ENCODE results near the gene RAP1GAP2. TPM values are rescaled to one million over a fixed set of nuclear protein-coding genes. Genes with fewer than 3 reads are reported as not detected.
"Not testable (repeated sequence)": the region's sequence is repeated elsewhere in the genome, so short reads cannot be mapped to it uniquely, and the experiment has no call there.

RAP1GAP2 gene
- total RNA-seq, 2 experiments from 2014 or later: 0.31 to 0.50 TPM

DNA sequence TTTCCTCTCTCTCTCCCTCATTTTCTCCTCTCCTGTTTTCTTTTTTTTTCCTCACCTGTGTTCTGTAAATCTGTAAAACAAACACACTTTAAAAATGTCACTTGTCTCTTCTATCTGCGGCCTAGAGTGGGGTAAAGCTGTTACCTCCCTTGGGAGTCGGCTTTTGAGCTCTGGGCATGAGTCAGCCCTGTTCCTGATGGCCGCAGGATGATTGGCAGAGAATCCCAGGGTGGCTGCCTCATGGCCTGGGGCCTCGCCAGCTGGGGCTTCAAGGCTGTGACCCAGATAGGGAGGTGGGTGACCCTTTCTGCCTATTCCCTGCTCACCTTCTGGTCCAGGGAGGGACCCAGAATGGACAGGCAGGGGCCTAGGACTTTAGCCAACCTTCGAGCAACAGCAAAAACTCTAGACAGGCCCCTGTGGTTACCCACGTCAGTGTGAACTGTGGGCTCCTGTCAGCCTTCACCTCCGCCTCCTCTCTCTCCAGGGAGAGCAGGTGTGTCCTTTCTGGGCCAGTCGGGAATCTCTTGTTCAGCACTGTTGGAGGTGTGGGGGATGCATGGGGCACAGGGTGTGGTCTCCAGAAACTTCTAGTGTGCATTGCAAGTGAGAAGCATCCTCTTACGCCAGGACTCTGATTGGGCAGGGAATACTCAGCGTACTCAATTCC, 87.4 kb downstream of the RAP1GAP2 start:
- Mint-ChIP-seq H3K36me3 (ENCODE audit: low read depth) (no peaks in the 10 kb centered on the region), H3K4me1 (ENCODE audit: low read depth) (peaks cover 6% of the 10 kb centered on the region), H3K27ac (no peak overlapping the region), H3K27me3 (no peaks in the 10 kb centered on the region), H3K9me3 (no peaks in the 10 kb centered on the region), H3K4me3 (no peak overlapping the region)
- CTCF ChIA-PET: no interaction called here
- TF ChIP-seq, protein P1, sequence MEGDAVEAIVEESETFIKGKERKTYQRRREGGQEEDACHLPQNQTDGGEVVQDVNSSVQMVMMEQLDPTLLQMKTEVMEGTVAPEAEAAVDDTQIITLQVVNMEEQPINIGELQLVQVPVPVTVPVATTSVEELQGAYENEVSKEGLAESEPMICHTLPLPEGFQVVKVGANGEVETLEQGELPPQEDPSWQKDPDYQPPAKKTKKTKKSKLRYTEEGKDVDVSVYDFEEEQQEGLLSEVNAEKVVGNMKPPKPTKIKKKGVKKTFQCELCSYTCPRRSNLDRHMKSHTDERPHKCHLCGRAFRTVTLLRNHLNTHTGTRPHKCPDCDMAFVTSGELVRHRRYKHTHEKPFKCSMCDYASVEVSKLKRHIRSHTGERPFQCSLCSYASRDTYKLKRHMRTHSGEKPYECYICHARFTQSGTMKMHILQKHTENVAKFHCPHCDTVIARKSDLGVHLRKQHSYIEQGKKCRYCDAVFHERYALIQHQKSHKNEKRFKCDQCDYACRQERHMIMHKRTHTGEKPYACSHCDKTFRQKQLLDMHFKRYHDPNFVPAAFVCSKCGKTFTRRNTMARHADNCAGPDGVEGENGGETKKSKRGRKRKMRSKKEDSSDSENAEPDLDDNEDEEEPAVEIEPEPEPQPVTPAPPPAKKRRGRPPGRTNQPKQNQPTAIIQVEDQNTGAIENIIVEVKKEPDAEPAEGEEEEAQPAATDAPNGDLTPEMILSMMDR (IDR thresholded peaks at IDR 0.05): no peak
- intact Hi-C loops (cut with micrococcal nuclease): no loop called here
- POLR2A ChIA-PET: no interaction called here
- ATAC-seq (no peak), DNase-seq (no peak)

DNA sequence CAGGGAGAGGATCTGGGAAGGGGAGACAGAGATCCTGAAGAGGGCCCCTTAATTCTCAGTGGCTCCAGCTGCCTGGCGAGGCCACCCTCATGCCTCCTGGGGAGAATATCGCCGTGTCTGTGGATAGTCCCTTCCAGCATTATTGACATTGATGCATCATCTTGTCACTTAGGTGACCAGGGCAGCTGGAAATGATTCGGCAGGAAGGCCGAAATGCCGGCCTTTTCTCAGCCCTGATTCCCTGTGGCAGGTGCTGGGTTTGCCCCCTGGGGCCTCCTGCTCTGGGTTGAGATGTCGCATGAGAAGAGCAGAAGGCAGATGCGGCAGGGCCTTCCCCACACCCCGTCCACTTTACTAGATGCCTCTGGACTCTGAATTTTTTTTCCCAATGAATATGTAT, 89.5 kb downstream of the RAP1GAP2 start:
- H3K9me3 Mint-ChIP-seq: no peaks in the 10 kb centered on the region
- ChIA-PET CTCF (no interaction called here), POLR2A (no interaction called here)
- ATAC-seq: no peak
- H3K4me1 Mint-ChIP-seq (ENCODE audit: low read depth): no peaks in the 10 kb centered on the region
- no peaks in the 10 kb centered on the region for H3K27me3 Mint-ChIP-seq
- no peaks in the 10 kb centered on the region for H3K36me3 Mint-ChIP-seq (ENCODE audit: low read depth)
- no peak for DNase-seq
- TF ChIP-seq, protein P1 (IDR thresholded peaks at IDR 0.05): no peak
- intact Hi-C loops (cut with micrococcal nuclease): no loop called here
- no peak overlapping the region for H3K27ac Mint-ChIP-seq
- no peak overlapping the region for H3K4me3 Mint-ChIP-seq

DNA sequence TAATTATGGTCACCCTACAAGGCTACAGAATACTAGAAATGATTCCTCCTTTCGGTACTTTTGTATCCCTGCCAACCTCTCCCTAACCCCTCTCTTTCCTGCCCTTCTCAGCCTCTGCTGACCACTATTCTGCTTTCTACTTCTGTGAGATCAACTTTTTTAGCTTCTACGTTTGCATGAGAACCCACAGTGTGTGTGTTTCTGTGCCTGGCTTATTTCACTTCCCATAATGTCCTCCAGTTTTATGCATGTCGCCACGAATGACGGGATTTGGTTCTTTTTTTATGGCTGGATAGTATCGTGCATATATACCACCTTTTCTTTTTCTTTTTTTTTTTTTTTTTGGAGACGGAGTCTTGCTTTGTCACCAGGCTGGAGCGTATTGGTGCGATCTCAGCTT, 92.1 kb downstream of the RAP1GAP2 start:
- CTCF ChIA-PET: no interaction called here
- DNase-seq: no peak

DNA sequence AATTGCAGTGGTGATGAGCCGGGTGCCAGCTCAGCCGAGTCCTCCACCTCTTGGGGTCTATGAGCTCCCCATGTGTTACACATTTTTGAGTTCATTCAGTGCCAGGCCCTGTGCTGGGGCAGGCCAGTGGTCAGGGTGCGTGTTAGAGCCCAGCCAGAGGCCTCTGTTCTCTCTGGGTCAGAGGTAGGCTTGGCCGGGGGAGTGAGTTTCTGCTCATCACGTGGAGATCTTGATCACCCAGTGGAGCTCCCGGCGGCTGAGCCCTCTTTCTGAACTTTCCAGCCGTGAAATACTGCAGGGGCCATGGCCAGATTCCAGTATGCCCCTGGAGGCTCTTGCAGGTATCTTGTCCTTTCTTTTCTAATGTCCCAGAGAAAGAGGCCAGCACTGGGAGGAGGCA, 93.0 kb downstream of the RAP1GAP2 start:
- no peaks in the 10 kb centered on the region for H3K4me1 Mint-ChIP-seq (ENCODE audit: low read depth)
- H3K27ac Mint-ChIP-seq: no peak overlapping the region
- CTCF ChIA-PET: no interaction called here
- H3K9me3 Mint-ChIP-seq: no peaks in the 10 kb centered on the region
- POLR2A ChIA-PET: no interaction called here
- TF ChIP-seq, protein P1 (IDR thresholded peaks at IDR 0.05): no peak
- DNase-seq: no peak
- ATAC-seq: no peak
- H3K27me3 Mint-ChIP-seq: no peaks in the 10 kb centered on the region
- H3K36me3 Mint-ChIP-seq (ENCODE audit: low read depth): no peaks in the 10 kb centered on the region
- intact Hi-C loops (cut with micrococcal nuclease): no loop called here
- H3K4me3 Mint-ChIP-seq: no peak overlapping the region

More for the DNA sequence above, 92.1 kb downstream of the RAP1GAP2 start:
- Mint-ChIP-seq H3K4me1 (ENCODE audit: low read depth) (no peaks in the 10 kb centered on the region), H3K4me3 (no peak overlapping the region), H3K27me3 (no peaks in the 10 kb centered on the region), H3K9me3 (no peaks in the 10 kb centered on the region), H3K36me3 (ENCODE audit: low read depth) (no peaks in the 10 kb centered on the region), H3K27ac (no peak overlapping the region)
- POLR2A ChIA-PET: no interaction called here
- TF ChIP-seq, protein P1 (IDR thresholded peaks at IDR 0.05): no peak
- intact Hi-C loops (cut with micrococcal nuclease): no loop called here
- ATAC-seq: no peak

DNA sequence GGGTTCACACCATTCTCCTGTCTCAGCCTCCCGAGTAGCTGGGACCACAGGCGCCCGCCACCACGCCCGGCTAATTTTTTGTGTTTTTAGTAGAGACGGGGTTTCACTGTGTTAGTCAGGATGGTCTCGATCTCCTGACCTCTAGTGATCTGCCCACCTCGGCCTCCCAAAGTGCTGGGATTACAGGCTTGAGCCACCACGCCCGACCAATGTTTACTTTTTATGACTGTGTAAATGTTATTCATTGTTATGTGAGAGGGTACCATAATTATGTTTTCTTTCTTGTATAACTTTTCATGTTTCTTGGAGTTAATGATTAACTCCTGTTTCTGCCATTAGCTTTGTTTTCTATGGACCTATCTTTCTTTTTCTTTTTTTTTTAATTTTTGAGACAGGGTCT, 94.5 kb downstream of the RAP1GAP2 start:
- ATAC-seq; intact Hi-C loops (cut with micrococcal nuclease); DNase-seq; H3K4me1 Mint-ChIP-seq (ENCODE audit: low read depth); H3K4me3 Mint-ChIP-seq; H3K27me3 Mint-ChIP-seq; H3K27ac Mint-ChIP-seq; H3K36me3 Mint-ChIP-seq (ENCODE audit: low read depth); H3K9me3 Mint-ChIP-seq: not testable (repeated sequence)
- ChIA-PET CTCF (interaction anchor here (0.6 kb wide), 1 partner anchor 1413 kb away, joined by 3 read pairs; no protein-coding TSS in a partner anchor), POLR2A (interaction anchor here (0.6 kb wide), 1 partner anchor 105 kb away, joined by 3 read pairs; no protein-coding TSS in a partner anchor)

All from activated CD8-positive, alpha-beta T cell treated with anti-CD3 and anti-CD28 coated beads for 36 hours (primary cell).